ENCODE data around the gene SEZ6L2. TPM values are rescaled to one million over a fixed set of nuclear protein-coding genes. Genes with fewer than 3 reads are reported as not detected.

SEZ6L2 gene
- total RNA-seq, 1 donor from 2014 or later: 0.61 TPM

DNA sequence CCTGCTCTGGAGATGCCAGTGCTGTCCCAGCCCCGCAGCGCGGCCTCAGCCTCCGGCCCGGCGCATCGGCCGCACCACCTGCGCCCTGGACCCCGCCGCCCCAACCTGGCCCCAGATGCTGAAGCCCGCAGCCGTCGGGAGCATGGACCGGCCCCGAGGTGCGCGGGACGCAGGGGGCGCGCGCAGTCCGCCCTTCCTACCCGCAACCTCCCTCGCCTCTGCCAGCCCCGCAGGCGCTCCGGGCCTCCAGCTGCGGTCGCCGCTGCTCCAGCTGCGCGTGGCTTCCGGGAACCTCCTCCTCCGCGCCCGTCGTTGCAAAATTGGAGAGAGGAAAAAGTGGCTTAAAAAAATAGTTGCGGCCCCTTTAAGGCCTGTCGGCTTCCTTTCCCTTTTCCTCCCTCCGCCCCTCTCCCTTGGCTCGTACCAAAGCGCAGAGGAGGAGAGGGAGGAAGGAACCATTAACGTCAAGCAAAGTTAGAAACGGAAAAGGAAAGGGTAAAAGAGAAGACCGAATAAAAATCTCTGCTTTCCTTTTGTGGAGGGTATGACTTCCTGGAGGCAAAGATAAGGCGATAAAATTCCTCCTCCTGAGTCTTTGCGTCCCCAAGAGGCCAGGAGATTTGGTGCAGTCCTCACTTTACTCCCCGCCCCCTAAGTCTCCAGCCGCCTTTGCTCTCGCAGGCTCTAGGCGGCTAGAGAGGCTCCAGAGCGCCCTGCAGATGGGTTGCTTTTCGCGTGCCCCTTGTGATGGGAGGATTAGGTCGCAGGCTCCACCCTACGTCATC lies 36.3 kb downstream of the SEZ6L2 start, which contains the start of gene CDIPT:
Gene CDIPT (minus strand): TSS at position 343 of the 785 bp plus-strand sequence. CDS start 369 bp downstream, outside the sequence.
- Mint-ChIP-seq H3K36me3 (ENCODE audit: low read depth) (peaks cover 27% of the 10 kb centered on the region), H3K27me3 (no peaks in the 10 kb centered on the region), H3K4me3 (peak within 1 kb of the TSS; percentile 96), H3K9me3 (no peaks in the 10 kb centered on the region), H3K4me1 (peaks cover 25% of the 10 kb centered on the region), H3K27ac (peak within 1 kb of the TSS; percentile 98)
- intact Hi-C loops (cut with micrococcal nuclease): loop anchor here (1.0 to 10.0 kb wide), 8 partner anchors 36 to 162 kb away; partner anchors contain the start of genes ASPHD1, C16orf92, INO80E and KCTD13
- peak; percentile 98 for DNase-seq

DNA sequence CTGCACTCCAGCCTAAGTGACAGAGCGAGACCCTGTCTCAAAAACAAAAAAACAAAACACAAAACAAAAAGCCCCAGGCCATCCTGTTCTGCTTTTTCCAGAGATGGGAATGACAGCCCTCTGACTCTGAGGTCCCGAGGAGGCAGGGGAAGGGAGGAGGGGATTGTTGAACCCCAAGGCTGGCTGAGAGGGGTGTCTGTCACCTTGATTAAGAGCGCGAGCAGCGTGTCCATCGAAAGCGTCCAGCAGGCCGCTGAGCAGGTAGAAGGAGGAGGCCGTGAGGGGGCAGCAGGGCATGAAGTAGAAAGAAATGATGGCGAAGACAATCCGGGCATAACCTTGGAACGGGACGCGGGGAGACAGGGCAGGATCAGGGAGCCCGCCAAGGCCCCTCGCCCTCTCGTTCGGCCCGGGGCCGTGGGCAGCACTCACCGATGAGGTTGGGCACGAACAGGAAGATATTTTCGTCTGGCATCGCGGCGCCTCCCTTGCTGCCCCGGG lies 36.9 kb downstream of the SEZ6L2 start:
- peak overlapping the region; percentile 96 for H3K4me3 Mint-ChIP-seq
- no peaks in the 10 kb centered on the region for H3K27me3 Mint-ChIP-seq
- peaks cover 27% of the 10 kb centered on the region for H3K36me3 Mint-ChIP-seq (ENCODE audit: low read depth)
- peak; percentile 75 for DNase-seq
- intact Hi-C loops (cut with micrococcal nuclease): loop anchor here (10.0 kb wide), 2 partner anchors 112 to 162 kb away; partner anchors contain the start of genes C16orf92 and TAOK2
- no peaks in the 10 kb centered on the region for H3K9me3 Mint-ChIP-seq
- peaks cover 23% of the 10 kb centered on the region for H3K4me1 Mint-ChIP-seq
- H3K27ac Mint-ChIP-seq: peak overlapping the region; percentile 87

- Mint-ChIP-seq H3K9me3 (no peaks in the 10 kb centered on the region), H3K27ac (no peak overlapping the region), H3K36me3 (ENCODE audit: low read depth) (peaks cover 30% of the 10 kb centered on the region), H3K27me3 (no peaks in the 10 kb centered on the region), H3K4me1 (peaks cover 23% of the 10 kb centered on the region), H3K4me3 (no peak overlapping the region)
- DNase-seq: no peak
- intact Hi-C loops (cut with micrococcal nuclease): loop anchor here (10.0 kb wide), 2 partner anchors 115 to 165 kb away; partner anchors contain the start of genes C16orf92 and TAOK2
Observed at GRCh38 chr16:29860218-29860617, 39.1 kb downstream of the SEZ6L2 start.

DNA sequence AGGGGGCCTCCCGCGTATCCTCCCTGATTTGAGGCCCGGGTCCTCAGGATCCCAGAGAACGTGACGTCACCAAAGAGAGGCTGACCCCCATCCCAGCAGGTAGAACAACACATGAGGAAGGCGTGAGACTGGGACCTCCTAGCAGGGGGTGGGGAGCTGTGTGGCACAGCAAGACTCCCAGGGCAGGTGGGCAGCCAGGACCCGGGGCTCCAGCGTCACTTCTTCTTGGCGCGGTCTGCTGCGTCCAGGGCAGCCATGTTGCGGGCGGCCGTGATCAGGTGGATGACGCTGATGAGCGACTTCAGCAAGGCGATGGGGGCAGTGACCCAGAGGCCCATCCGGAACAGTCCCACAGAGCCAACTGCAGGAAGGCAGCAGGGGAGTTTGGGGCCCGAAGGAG lies 40.4 kb downstream of the SEZ6L2 start:
- intact Hi-C loops (cut with micrococcal nuclease): no loop called here
- Mint-ChIP-seq H3K9me3 (no peaks in the 10 kb centered on the region), H3K27me3 (no peaks in the 10 kb centered on the region), H3K4me3 (no peak overlapping the region), H3K4me1 (peaks cover 21% of the 10 kb centered on the region), H3K36me3 (ENCODE audit: low read depth) (peaks cover 30% of the 10 kb centered on the region), H3K27ac (peak overlapping the region; percentile 59)
- DNase-seq: no peak

- no peak for DNase-seq
- Mint-ChIP-seq H3K9me3 (no peaks in the 10 kb centered on the region), H3K36me3 (ENCODE audit: low read depth) (peaks cover 30% of the 10 kb centered on the region), H3K4me3 (no peak overlapping the region), H3K27me3 (no peaks in the 10 kb centered on the region), H3K4me1 (peaks cover 19% of the 10 kb centered on the region), H3K27ac (no peak overlapping the region)
- intact Hi-C loops (cut with micrococcal nuclease): no loop called here
Observed at GRCh38 chr16:29858149-29858849, 41.1 kb downstream of the SEZ6L2 start.

DNA sequence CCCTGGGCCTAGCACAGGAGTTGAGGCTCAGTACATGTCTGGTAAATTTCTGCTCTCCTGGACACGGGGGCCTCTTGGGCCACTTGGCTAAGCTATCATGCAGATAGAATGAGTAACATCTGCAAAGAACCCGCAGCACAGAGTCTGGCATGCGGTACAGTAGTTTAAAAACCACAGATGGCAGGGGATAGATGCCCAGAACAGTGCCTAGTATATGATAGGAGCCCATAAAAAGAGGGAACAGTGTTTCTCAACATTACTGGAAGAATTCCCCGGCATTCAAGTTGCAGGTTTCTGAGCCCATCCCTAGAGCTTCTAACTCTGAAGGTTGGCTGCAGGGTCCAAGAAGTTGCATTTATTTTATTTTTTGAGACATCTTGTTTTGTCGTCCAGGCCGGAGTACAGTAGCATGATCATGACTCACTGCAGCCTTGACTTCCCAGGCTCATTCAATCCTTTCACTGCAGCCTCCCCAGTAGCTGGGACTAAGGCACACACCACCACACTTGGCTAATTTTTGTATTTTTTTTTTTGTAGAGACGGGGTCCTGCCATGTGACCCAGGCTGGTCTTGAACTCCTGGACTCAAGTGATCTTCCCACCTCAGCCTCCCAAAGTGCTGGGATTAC lies 42.1 kb downstream of the SEZ6L2 start:
- H3K4me1 Mint-ChIP-seq: peaks cover 14% of the 10 kb centered on the region
- H3K36me3 Mint-ChIP-seq (ENCODE audit: low read depth): peaks cover 27% of the 10 kb centered on the region
- no peaks in the 10 kb centered on the region for H3K27me3 Mint-ChIP-seq
- no peaks in the 10 kb centered on the region for H3K9me3 Mint-ChIP-seq
- H3K27ac Mint-ChIP-seq: no peak overlapping the region
- intact Hi-C loops (cut with micrococcal nuclease): no loop called here
- no peak for DNase-seq
- H3K4me3 Mint-ChIP-seq: no peak overlapping the region

GRCh38 chr16:29854520-29855100 lies 44.7 kb downstream of the SEZ6L2 start:
- H3K27ac Mint-ChIP-seq: no peak overlapping the region
- H3K36me3 Mint-ChIP-seq (ENCODE audit: low read depth): peaks cover 22% of the 10 kb centered on the region
- H3K4me1 Mint-ChIP-seq: peaks cover 2% of the 10 kb centered on the region
- no peak for DNase-seq
- H3K4me3 Mint-ChIP-seq: no peak overlapping the region
- no peaks in the 10 kb centered on the region for H3K9me3 Mint-ChIP-seq
- no peaks in the 10 kb centered on the region for H3K27me3 Mint-ChIP-seq
- intact Hi-C loops (cut with micrococcal nuclease): no loop called here

GRCh38 chr16:29852654-29853053 lies 46.7 kb downstream of the SEZ6L2 start:
- Mint-ChIP-seq H3K4me1 (peaks cover 2% of the 10 kb centered on the region), H3K4me3 (no peak overlapping the region), H3K27me3 (no peaks in the 10 kb centered on the region), H3K9me3 (no peaks in the 10 kb centered on the region), H3K36me3 (ENCODE audit: low read depth) (peaks cover 19% of the 10 kb centered on the region), H3K27ac (no peak overlapping the region)
- intact Hi-C loops (cut with micrococcal nuclease): no loop called here
- DNase-seq: no peak

DNA sequence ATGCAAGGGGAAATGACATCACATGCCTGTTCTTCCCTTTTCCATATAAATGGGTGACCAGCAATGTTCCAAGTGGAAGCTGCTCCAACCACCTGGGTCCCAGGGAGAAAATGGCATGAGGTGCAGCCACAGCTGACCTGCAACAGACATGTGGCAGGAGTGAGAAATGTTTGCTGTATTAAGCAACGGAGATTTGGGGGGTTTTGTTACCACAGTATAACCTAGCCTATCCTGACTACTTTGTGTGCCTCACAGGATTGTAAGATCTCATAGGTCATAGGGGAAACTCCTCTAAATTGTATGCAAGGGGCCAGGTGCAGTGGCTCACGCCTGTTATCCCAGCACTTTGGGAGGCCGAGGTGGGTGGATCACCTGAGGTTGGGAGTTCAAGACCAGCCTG lies 48.4 kb downstream of the SEZ6L2 start:
- Mint-ChIP-seq H3K4me3 (no peak overlapping the region), H3K27ac (no peak overlapping the region), H3K36me3 (ENCODE audit: low read depth) (peaks cover 24% of the 10 kb centered on the region), H3K27me3 (no peaks in the 10 kb centered on the region), H3K9me3 (no peaks in the 10 kb centered on the region), H3K4me1 (peaks cover 2% of the 10 kb centered on the region)
- intact Hi-C loops (cut with micrococcal nuclease): no loop called here
- DNase-seq: no peak

- Mint-ChIP-seq H3K36me3 (ENCODE audit: low read depth) (peaks cover 35% of the 10 kb centered on the region), H3K9me3 (no peaks in the 10 kb centered on the region), H3K4me3 (no peak overlapping the region), H3K27ac (no peak overlapping the region), H3K4me1 (peaks cover 2% of the 10 kb centered on the region), H3K27me3 (no peaks in the 10 kb centered on the region)
- DNase-seq: no peak
- intact Hi-C loops (cut with micrococcal nuclease): loop anchor here (2.0 kb wide), 1 partner anchor 43 kb away; the partner anchor contains the start of gene MAZ
Observed at GRCh38 chr16:29849505-29849904, 49.8 kb downstream of the SEZ6L2 start.

- intact Hi-C loops (cut with micrococcal nuclease): loop anchor here (1.0 to 2.0 kb wide), 4 partner anchors 31 to 156 kb away; partner anchors contain the start of gene MAZ
- no peaks in the 10 kb centered on the region for H3K27me3 Mint-ChIP-seq
- H3K27ac Mint-ChIP-seq: no peak overlapping the region
- no peaks in the 10 kb centered on the region for H3K9me3 Mint-ChIP-seq
- H3K36me3 Mint-ChIP-seq (ENCODE audit: low read depth): peaks cover 39% of the 10 kb centered on the region
- DNase-seq: peak; percentile 95
- H3K4me1 Mint-ChIP-seq: peaks cover 2% of the 10 kb centered on the region
- no peak overlapping the region for H3K4me3 Mint-ChIP-seq
Observed at GRCh38 chr16:29848420-29849297, 50.7 kb downstream of the SEZ6L2 start.

DNA sequence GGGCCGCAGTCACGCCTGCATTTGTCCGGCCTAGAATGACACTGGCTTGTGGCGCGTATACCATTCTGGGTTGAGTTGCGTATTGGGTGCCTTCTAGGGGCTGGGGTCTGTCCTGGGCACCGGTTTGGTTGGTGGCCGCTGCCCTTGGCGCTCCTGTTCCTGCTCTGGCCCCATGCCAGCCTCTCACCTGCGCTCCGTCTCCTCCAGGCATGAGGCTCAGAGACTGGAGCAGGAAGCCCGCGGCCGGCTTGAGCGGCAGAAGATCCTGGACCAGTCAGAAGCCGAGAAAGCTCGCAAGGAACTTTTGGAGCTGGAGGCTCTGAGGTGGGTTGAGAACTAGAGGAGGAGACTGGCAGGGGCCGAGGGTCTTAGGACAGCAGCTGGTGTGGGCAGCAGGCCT lies 53.7 kb downstream of the SEZ6L2 start:
- intact Hi-C loops (cut with micrococcal nuclease): no loop called here
- Mint-ChIP-seq H3K27me3 (no peaks in the 10 kb centered on the region), H3K4me1 (peaks cover 2% of the 10 kb centered on the region), H3K27ac (no peak overlapping the region), H3K4me3 (no peak overlapping the region), H3K36me3 (ENCODE audit: low read depth) (peaks cover 45% of the 10 kb centered on the region), H3K9me3 (no peaks in the 10 kb centered on the region)
- no peak for DNase-seq
